Endothelial cell of umbilical vein (primary cell): ENCODE results near the gene SAMD11. TPM values are rescaled to one million over a fixed set of nuclear protein-coding genes. Genes with fewer than 3 reads are reported as not detected.

Source experiments
- BruUV-seq: library from RNA; stranded (reverse); fragments of 400-500 nt; replicated peaks from 2 replicates; lab custom pipeline; 2021; lab: Mats Ljungman, UMichigan
- CTCF ChIA-PET: fragments of 300-600, 350-600 bp; sonication (Branson Sonifier 250); formaldehyde crosslinking; loops from one replicate; lab custom pipeline; 2021; ENCODE audit warnings: antibody characterized with exemption, inconsistent platforms; lab: Charles Lee
- POLR2A ChIA-PET: fragments of 300-600, 350-600 bp; sonication (Branson Sonifier 250); formaldehyde crosslinking; loops from one replicate; lab custom pipeline; 2021; ENCODE audit warnings: antibody characterized with exemption, inconsistent platforms; lab: Charles Lee
- DNase-seq: peaks from one replicate; pipeline ENCODE4 v3.0.0-alpha.2; 2011; ENCODE audit warnings: low read depth, low spot score
- FAIRE-seq: peaks from 2 replicates; lab custom pipeline; 2011; peaks lifted over from hg19 to GRCh38; lab: Jason Lieb, UNC
- H2AFZ ChIP-seq: 2 replicates; pipeline ENCODE4 v1.6.0; 2012; ENCODE audit warnings: low read depth, low read length, control low read depth, inconsistent platforms
- H3K27ac ChIP-seq: 2 replicates; pipeline ENCODE4 v1.5.1; 2011; ENCODE audit warnings: low read depth, mild to moderate bottlenecking, control low read depth, low read length, moderate library complexity; ENCODE audit not compliant: insufficient read depth
- H3K27me3 ChIP-seq, 2 experiments: 2 replicates each; pipeline versions ENCODE4 v1.6.0 to v1.6.1; 2011; ENCODE audit warnings: low read length in 2 of 2, mixed read lengths in 1 of 2; ENCODE audit not compliant: control insufficient read depth in 2 of 2, insufficient read depth in 2 of 2
- H3K36me3 ChIP-seq, 2 experiments: 2 replicates in 1 of 2; 3 replicates in 1 of 2; pipeline ENCODE4 v1.5.1; 2011; ENCODE audit warnings: low read length in 2 of 2, mild to moderate bottlenecking in 1 of 2, moderate library complexity in 1 of 2; ENCODE audit not compliant: control insufficient read depth in 2 of 2, insufficient read depth in 2 of 2; ENCODE audit errors: extremely low read depth in 1 of 2
- H3K4me1 ChIP-seq: 3 replicates; pipeline ENCODE4 v1.5.1; 2011; ENCODE audit warnings: mild to moderate bottlenecking, low read length; ENCODE audit not compliant: control insufficient read depth, insufficient read depth; ENCODE audit errors: extremely low read depth
- H3K4me2 ChIP-seq: 2 replicates; pipeline ENCODE4 v1.6.1; 2011; ENCODE audit warnings: low read length, control low read depth, mixed read lengths; ENCODE audit not compliant: insufficient read depth
- H3K4me3 ChIP-seq, 3 experiments: fragments of 200-600 bp in 1 of 3; sonication (generic), shearing (Covaris generic) in 1 of 3; replicated peaks in 1 of 3; 2 replicates each; pipeline ENCODE4 v1.5.1; 2011 to 2016; ENCODE audit warnings: control low read depth in 3 of 3, low read length in 3 of 3, mild to moderate bottlenecking in 2 of 3, inconsistent platforms in 1 of 3, low read depth in 1 of 3, moderate library complexity in 1 of 3; ENCODE audit not compliant: insufficient read depth in 1 of 3
- H3K79me2 ChIP-seq: 2 replicates; pipeline ENCODE4 v1.6.0; 2012; ENCODE audit warnings: low read length, inconsistent platforms; ENCODE audit not compliant: control insufficient read depth, insufficient read depth
- H3K9ac ChIP-seq: replicated peaks from 2 replicates; pipeline ENCODE3; 2011; ENCODE audit warnings: low read length, control low read depth; ENCODE audit not compliant: insufficient read depth; ENCODE audit errors: extremely low read depth
- H3K9me1 ChIP-seq: replicated peaks from 3 replicates; pipeline ENCODE4 v1.6.0; 2011; ENCODE audit warnings: mild to moderate bottlenecking, low read length; ENCODE audit not compliant: control insufficient read depth, insufficient read depth; ENCODE audit errors: extremely low read depth
- H3K9me3 ChIP-seq: replicated peaks from 2 replicates; pipeline ENCODE4 v1.5.1; 2012; ENCODE audit warnings: low read length, inconsistent platforms; ENCODE audit not compliant: control insufficient read depth, insufficient read depth
- H4K20me1 ChIP-seq: replicated peaks from 2 replicates; pipeline ENCODE3; 2011; ENCODE audit warnings: mild to moderate bottlenecking, low read length; ENCODE audit not compliant: control insufficient read depth, insufficient read depth; ENCODE audit errors: extremely low read depth
- CTCF ChIP-seq, 2 donors: IDR thresholded peaks; 1 replicate in 1 of 2; 2 replicates in 1 of 2; pipeline ENCODE4 v1.5.1; 2011; ENCODE audit warnings: low read length in 2 of 2, mild to moderate bottlenecking in 2 of 2, moderate library complexity in 2 of 2, control low read depth in 1 of 2, inconsistent platforms in 1 of 2, low read depth in 1 of 2; ENCODE audit not compliant: insufficient read depth in 1 of 2; ENCODE audit errors: extremely low read depth in 1 of 2
- EZH2 ChIP-seq: IDR thresholded peaks from 2 replicates; pipeline ENCODE4 v1.6.1; 2012; ENCODE audit warnings: borderline replicate concordance, low read depth, mild to moderate bottlenecking, moderate library complexity, low read length, inconsistent platforms; ENCODE audit not compliant: severe bottlenecking
- FOS ChIP-seq: IDR thresholded peaks from 2 replicates; pipeline ENCODE4 v1.6.1; 2011; ENCODE audit warnings: mild to moderate bottlenecking, low read length, moderate library complexity, borderline replicate concordance; ENCODE audit not compliant: insufficient read depth
- GATA2 ChIP-seq: IDR thresholded peaks from 2 replicates; pipeline ENCODE4 v1.7.0; 2011; ENCODE audit warnings: low read depth, mild to moderate bottlenecking, moderate library complexity, mixed read lengths, low read length; ENCODE audit not compliant: insufficient read length, insufficient read depth
- JUN ChIP-seq: IDR thresholded peaks from 2 replicates; pipeline ENCODE4 v1.6.1; 2011; ENCODE audit warnings: borderline replicate concordance, low read depth; ENCODE audit not compliant: insufficient read length, insufficient read depth
- MAX ChIP-seq: IDR thresholded peaks from 2 replicates; pipeline ENCODE4 v1.6.1; 2011; ENCODE audit not compliant: insufficient read depth, insufficient read length
- MYC ChIP-seq: IDR thresholded peaks from one replicate; pipeline ENCODE4 v1.6.1; 2011; ENCODE audit warnings: mild to moderate bottlenecking, low read depth, low read length
- POLR2A ChIP-seq: IDR thresholded peaks from 2 replicates; pipeline ENCODE4 v1.6.1; 2012; ENCODE audit warnings: low read depth, mild to moderate bottlenecking, control low read depth, low read length
- POLR2AphosphoS5 ChIP-seq: IDR thresholded peaks from 2 replicates; pipeline ENCODE4 v1.6.1; 2012; ENCODE audit warnings: low read depth, mild to moderate bottlenecking, control low read depth, low read length, moderate library complexity; ENCODE audit not compliant: insufficient read depth
- dilution Hi-C: fragments of 300-500 bp; cut with MboI; formaldehyde crosslinking; loops from one replicate; pipeline ENCODE4 v1.15.0; 2019; ENCODE audit warnings: low sequenced_read_pairs; ENCODE audit not compliant: extremely low pct_ligation_motif_present
- intact Hi-C: fragments of 100-400 bp; cut with micrococcal nuclease; formaldehyde crosslinking; loops from one replicate; pipeline ENCODE4 v1.10.0; 2022
- polyA plus RNA-seq, 4 experiments: library from polyadenylated mRNA; depleted of rRNA in 3 of 4; stranded (reverse) in 3 of 4; unstranded in 1 of 4; fragments of >200 nt; gene quantifications; 2 replicates each; pipeline versions ENCODE4 v1.2.1 to v1.2.3, GENCODE V29; 2011 to 2012; ENCODE audit warnings: missing spikeins in 1 of 4
- total RNA-seq: library from RNA; stranded (reverse); gene quantifications from 2 replicates; pipeline ENCODE4 v1.2.3, GENCODE V29; 2021

The SAMD11 gene
- total and polyA plus RNA-seq, 2 donors (not counting 3 experiments of a cell fraction or from before 2014, with no cell fraction given): not detected

- intact Hi-C loops (no loop called here), dilution Hi-C loops (no loop called here)
- Histone ChIP-seq H3K9me3 (no peaks in the 10 kb centered on the region), H3K79me2 (peaks cover 1% of the 10 kb centered on the region), H3K9me1 (no peaks in the 10 kb centered on the region), H3K4me3 (no peak overlapping the region), H4K20me1 (no peaks in the 10 kb centered on the region), H2AFZ (no peak overlapping the region), H3K4me1 (peaks cover 11% of the 10 kb centered on the region), H3K4me2 (no peak overlapping the region), H3K27ac (no peak overlapping the region), H3K27me3 (no peaks in the 10 kb centered on the region), H3K9ac (no peak overlapping the region), H3K36me3 (peaks cover 0 to 2% of the 10 kb centered on the region in 2 experiments)
- no peak for FAIRE-seq
- ChIA-PET POLR2A (no interaction called here), CTCF (no interaction called here)
- TF ChIP-seq MYC (no peak), FOS (no peak), JUN (no peak), EZH2 (no peak), GATA2 (no peak), POLR2AphosphoS5 (no peak), MAX (no peak), CTCF (IDR thresholded peaks at IDR 0.05; ENCODE audit: extremely low read depth in 1 of 2, insufficient read depth in 1 of 2, low read depth in 1 of 2, low read length in 2 of 2) (no peak), POLR2A (no peak)
- BruUV-seq: no TSS peak
- DNase-seq: no peak
Observed at GRCh38 chr1:963746-964525, 40.2 kb downstream of the SAMD11 start.
